ENCODE measurements around the gene KNOP1. TPM values are rescaled to one million over a fixed set of nuclear protein-coding genes. Genes with fewer than 3 reads are reported as not detected.
A peak's percentile ranks its signal among the peaks of the same experiment; 100 is the strongest.

Gene KNOP1
- total and polyA plus RNA-seq, 2 of the 13 experiments (the other 11 are each of a cell fraction or from before 2014, with no cell fraction given) = 21.2 to 57.5 TPM

DNA sequence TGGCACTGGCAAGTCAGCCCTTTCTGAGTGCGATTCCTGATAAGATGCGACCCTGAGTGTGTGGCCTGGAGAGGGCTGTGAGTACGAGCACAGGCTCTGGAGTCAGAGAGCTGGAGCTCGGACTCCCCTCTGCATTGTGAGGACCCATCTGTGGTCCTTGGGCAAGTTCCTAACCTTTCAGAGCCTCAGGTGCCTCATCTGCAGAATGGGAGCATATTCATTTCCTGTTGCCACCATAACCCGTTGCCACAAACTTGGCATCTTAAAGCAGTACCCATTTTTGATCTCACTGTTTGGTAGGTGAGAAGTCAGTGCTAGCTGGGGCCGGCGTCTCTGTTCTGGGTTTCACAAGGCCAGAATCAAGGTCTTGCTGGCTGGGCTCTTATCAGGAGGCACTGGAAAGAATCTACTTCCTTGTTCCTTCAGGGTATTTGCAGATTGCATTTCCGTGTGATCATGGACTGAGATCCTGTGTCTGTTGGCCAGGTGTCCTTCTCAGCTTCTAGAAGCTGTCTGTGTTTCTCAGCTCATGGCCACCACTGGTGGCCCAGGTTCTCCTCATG, 20.2 kb downstream of the KNOP1 start:
- no TSS peak for BruUV-seq (replicated peaks)

GRCh38 chr16:19696961-19697360, 21.1 kb downstream of the KNOP1 start:
- in situ Hi-C loops (cut with HindIII; ENCODE audit: extremely low pct_ligation_motif_present, low pct_unique_long_range_greater_than_20kb) = no loop called here
- no peak for DNase-seq (ENCODE audit: low spot score)
- Histone ChIP-seq H2AFZ (ENCODE audit: low read length) (no peak overlapping the region), H3K4me1 (ENCODE audit: insufficient read depth, low read length) (peaks cover 20% of the 10 kb centered on the region), H3K79me2 (ENCODE audit: insufficient read depth, low read length) (no peaks in the 10 kb centered on the region), H3K27me3 (ENCODE audit: control insufficient read depth in 1 of 2, insufficient read depth in 2 of 2, low read length in 2 of 2) (no peaks in the 10 kb centered on the region), H4K20me1 (ENCODE audit: insufficient read depth, low read length) (peaks cover 4% of the 10 kb centered on the region; the same call in 1 of the 2 replicates), H3K27ac (ENCODE audit: extremely low read length, insufficient read depth, low read length) (no peak overlapping the region), H3K4me3 (replicated peaks in 1 of 3; ENCODE audit: insufficient read depth in 1 of 3, low read depth in 2 of 3, low read length in 3 of 3) (no peak overlapping the region), H3K9me3 (ENCODE audit: low read length) (no peaks in the 10 kb centered on the region), H3K36me3 (replicated peaks in 1 of 2; ENCODE audit: control insufficient read depth in 1 of 2, insufficient read depth in 2 of 2, low read length in 2 of 2) (peaks cover 2 to 10% of the 10 kb centered on the region in 2 experiments; a peak in 3 of 5 replicates), H3K9ac (ENCODE audit: insufficient read depth, low read depth, low read length) (no peak overlapping the region), H3K4me2 (ENCODE audit: low read depth, low read length) (no peak overlapping the region)
- WGBS (ENCODE audit: low lambda C conversion rate) = 96% methylated on average over 15 of the region's 15 CpGs
- ChIA-PET POLR2A (no interaction called here), CTCF (ENCODE audit: low intra/inter-chr PET ratio, low total read pairs) (no interaction called here)
- no peak for FAIRE-seq
- TF ChIP-seq, protein P1, sequence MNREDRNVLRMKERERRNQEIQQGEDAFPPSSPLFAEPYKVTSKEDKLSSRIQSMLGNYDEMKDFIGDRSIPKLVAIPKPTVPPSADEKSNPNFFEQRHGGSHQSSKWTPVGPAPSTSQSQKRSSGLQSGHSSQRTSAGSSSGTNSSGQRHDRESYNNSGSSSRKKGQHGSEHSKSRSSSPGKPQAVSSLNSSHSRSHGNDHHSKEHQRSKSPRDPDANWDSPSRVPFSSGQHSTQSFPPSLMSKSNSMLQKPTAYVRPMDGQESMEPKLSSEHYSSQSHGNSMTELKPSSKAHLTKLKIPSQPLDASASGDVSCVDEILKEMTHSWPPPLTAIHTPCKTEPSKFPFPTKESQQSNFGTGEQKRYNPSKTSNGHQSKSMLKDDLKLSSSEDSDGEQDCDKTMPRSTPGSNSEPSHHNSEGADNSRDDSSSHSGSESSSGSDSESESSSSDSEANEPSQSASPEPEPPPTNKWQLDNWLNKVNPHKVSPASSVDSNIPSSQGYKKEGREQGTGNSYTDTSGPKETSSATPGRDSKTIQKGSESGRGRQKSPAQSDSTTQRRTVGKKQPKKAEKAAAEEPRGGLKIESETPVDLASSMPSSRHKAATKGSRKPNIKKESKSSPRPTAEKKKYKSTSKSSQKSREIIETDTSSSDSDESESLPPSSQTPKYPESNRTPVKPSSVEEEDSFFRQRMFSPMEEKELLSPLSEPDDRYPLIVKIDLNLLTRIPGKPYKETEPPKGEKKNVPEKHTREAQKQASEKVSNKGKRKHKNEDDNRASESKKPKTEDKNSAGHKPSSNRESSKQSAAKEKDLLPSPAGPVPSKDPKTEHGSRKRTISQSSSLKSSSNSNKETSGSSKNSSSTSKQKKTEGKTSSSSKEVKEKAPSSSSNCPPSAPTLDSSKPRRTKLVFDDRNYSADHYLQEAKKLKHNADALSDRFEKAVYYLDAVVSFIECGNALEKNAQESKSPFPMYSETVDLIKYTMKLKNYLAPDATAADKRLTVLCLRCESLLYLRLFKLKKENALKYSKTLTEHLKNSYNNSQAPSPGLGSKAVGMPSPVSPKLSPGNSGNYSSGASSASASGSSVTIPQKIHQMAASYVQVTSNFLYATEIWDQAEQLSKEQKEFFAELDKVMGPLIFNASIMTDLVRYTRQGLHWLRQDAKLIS (CRISPR knock-in tag; IDR thresholded peaks at IDR 0.05) = no peak
- TF ChIP-seq MED8 (CRISPR knock-in tag; IDR thresholded peaks at IDR 0.05; ENCODE audit: insufficient replicate concordance) = peak; percentile 19
- TF ChIP-seq AGO1 (IDR thresholded peaks at IDR 0.05; ENCODE audit: low read depth, low read length, poor library complexity, severe bottlenecking) = no peak
- peak; percentile 83 for TF ChIP-seq AGO2 (optimal IDR thresholded peaks at IDR 0.05; ENCODE audit: low read depth, low read length)
- TF ChIP-seq HNRNPL (IDR thresholded peaks at IDR 0.05; ENCODE audit: low read depth, low read length) = peak; percentile 71; the same call in 1 of the 2 replicates
- no peak for ATAC-seq
- intact Hi-C loops (cut with micrococcal nuclease; ENCODE audit: unreplicated experiment) = no loop called here
- no TSS peak for BruUV-seq (replicated peaks)

More for the DNA sequence above, 20.2 kb downstream of the KNOP1 start:
- Histone ChIP-seq H3K27ac (ENCODE audit: extremely low read length, insufficient read depth, low read length) (no peak overlapping the region), H3K9ac (ENCODE audit: insufficient read depth, low read depth, low read length) (no peak overlapping the region), H3K4me1 (ENCODE audit: insufficient read depth, low read length) (peaks cover 20% of the 10 kb centered on the region), H4K20me1 (ENCODE audit: insufficient read depth, low read length) (peaks cover 4% of the 10 kb centered on the region; the same call in 1 of the 2 replicates), H3K9me3 (ENCODE audit: low read length) (no peaks in the 10 kb centered on the region), H3K4me2 (ENCODE audit: low read depth, low read length) (no peak overlapping the region), H3K79me2 (ENCODE audit: insufficient read depth, low read length) (no peaks in the 10 kb centered on the region), H3K27me3 (ENCODE audit: control insufficient read depth in 1 of 2, insufficient read depth in 2 of 2, low read length in 2 of 2) (no peaks in the 10 kb centered on the region), H3K36me3 (replicated peaks in 1 of 2; ENCODE audit: control insufficient read depth in 1 of 2, insufficient read depth in 2 of 2, low read length in 2 of 2) (peaks cover 4 to 10% of the 10 kb centered on the region in 2 experiments; a peak in 3 of 5 replicates), H2AFZ (ENCODE audit: low read length) (no peak overlapping the region), H3K4me3 (replicated peaks in 1 of 3; ENCODE audit: insufficient read depth in 1 of 3, low read depth in 2 of 3, low read length in 3 of 3) (no peak overlapping the region)
- no peak for FAIRE-seq
- POLR2A ChIA-PET = no interaction called here
- 96% methylated on average over 8 of the region's 8 CpGs for WGBS (ENCODE audit: low lambda C conversion rate)
- TF ChIP-seq POLR2A (IDR thresholded peaks at IDR 0.05; ENCODE audit: insufficient read depth in 1 of 2, low read depth in 2 of 2, low read length in 2 of 2) (peak in 1 of 2 experiments; percentile 18; a peak in 1 of 4 replicates), NFYC (CRISPR knock-in tag; IDR thresholded peaks at IDR 0.05) (no peak), ZNF629 (CRISPR knock-in tag; conservative IDR thresholded peaks at IDR 0.05) (peak; percentile 75)
- in situ Hi-C loops (cut with HindIII; ENCODE audit: extremely low pct_ligation_motif_present, low pct_unique_long_range_greater_than_20kb) = no loop called here
- CTCF ChIA-PET (ENCODE audit: low intra/inter-chr PET ratio, low total read pairs) = no interaction called here
- intact Hi-C loops (cut with micrococcal nuclease; ENCODE audit: unreplicated experiment) = no loop called here
- no peak for ATAC-seq
- DNase-seq (ENCODE audit: low spot score) = no peak

All from HepG2 (cell line).